HG03045 (cell line): ENCODE data around the gene RP2.

Source experiments
- ATAC-seq: cut with Tn5 transposase; IDR thresholded peaks from one replicate; pipeline ENCODE4 v1.9.1; 2021; ENCODE audit warnings: mild to moderate bottlenecking, moderate library complexity; ENCODE audit not compliant: unreplicated experiment

Gene RP2

GRCh38 chrX:46917622-46918021, 80.8 kb downstream of the RP2 start:
- no peak for ATAC-seq

- no peak for ATAC-seq
These were observed 81.6 kb downstream of the RP2 start for GRCh38 chrX:46918434-46918833.

- no peak for ATAC-seq
These were observed 83.4 kb downstream of the RP2 start for GRCh38 chrX:46920235-46920634.

- ATAC-seq, result no peak
These were observed 85.8 kb downstream of the RP2 start for GRCh38 chrX:46922611-46923010.

- no peak for ATAC-seq
These were observed 90.9 kb downstream of the RP2 start for GRCh38 chrX:46927718-46928117.

GRCh38 chrX:46929439-46930261, 92.8 kb downstream of the RP2 start:
- ATAC-seq, result no peak
